Loucy (cell line): Measurements from ENCODE around the gene PLCG1.

Experiments used
- CTCF ChIP-seq: fragments of 200-600 bp; sonication (generic); conservative IDR thresholded peaks from 2 replicates; pipeline ENCODE4 v1.5.1; 2014; ENCODE audit warnings: mild to moderate bottlenecking, antibody characterized with exemption, low read length
- EZH2phosphoT487 ChIP-seq: fragments of 200-600 bp; IDR thresholded peaks from 2 replicates; pipeline ENCODE4 v1.6.1; 2018; ENCODE audit warnings: antibody characterized with exemption, mild to moderate bottlenecking, moderate library complexity, borderline replicate concordance

- TF ChIP-seq CTCF (no peak), EZH2phosphoT487 (no peak)
Measured at GRCh38 chr20:41148942-41149341, 11.6 kb downstream of the PLCG1 start.
